GM23338 (cell line): ENCODE measurements around the gene SMIM41.

Experiments used
- CREB1 ChIP-seq: fragments of 250-450 bp; sonication (Bioruptor Pico); IDR thresholded peaks from 2 replicates; pipeline ENCODE4 v1.5.0; 2020; ENCODE audit warnings: low read depth, mild to moderate bottlenecking, moderate library complexity
- EZH2 ChIP-seq: fragments of 200-600 bp; sonication (generic); IDR thresholded peaks from one replicate; pipeline ENCODE4 v1.8.0; 2017; ENCODE audit warnings: antibody characterized with exemption, mild to moderate bottlenecking, low read depth; ENCODE audit not compliant: unreplicated experiment
- REST ChIP-seq: IDR thresholded peaks from one replicate; pipeline ENCODE4 v1.6.1; 2018; ENCODE audit warnings: antibody characterized with exemption; ENCODE audit not compliant: unreplicated experiment
- TF ChIP-seq, protein P1 (sequence below), 2 experiments: fragments of 200-600 bp in 1 of 2; sonication (generic) in 1 of 2; conservative IDR thresholded peaks; 2 replicates each; pipeline versions ENCODE4 v1.5.1 to v1.6.1; 2016 to 2017; ENCODE audit warnings: antibody characterized with exemption in 2 of 2, low read depth in 2 of 2, mild to moderate bottlenecking in 2 of 2, moderate library complexity in 1 of 2

DNA sequence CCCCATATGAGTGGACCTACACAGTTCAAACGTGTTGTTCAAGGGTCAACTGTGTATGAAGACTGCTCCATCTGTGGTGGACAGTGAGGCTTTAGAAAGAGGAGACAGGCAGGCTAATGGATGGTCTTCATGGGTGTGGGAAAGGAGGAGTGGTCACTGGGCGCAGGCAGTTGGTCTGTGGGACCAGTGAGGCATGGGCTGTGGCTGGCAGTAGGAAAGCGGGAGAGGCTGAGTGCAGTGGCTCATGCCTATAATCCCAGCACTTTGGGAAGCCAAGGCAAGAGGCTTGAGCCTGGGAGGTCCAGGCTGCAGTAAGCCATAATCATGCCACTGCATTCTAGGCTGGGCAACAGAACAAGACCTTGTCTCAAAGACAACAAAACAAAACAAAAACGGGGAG lies 30.2 kb upstream of the SMIM41 start:
- TF ChIP-seq, protein P1, sequence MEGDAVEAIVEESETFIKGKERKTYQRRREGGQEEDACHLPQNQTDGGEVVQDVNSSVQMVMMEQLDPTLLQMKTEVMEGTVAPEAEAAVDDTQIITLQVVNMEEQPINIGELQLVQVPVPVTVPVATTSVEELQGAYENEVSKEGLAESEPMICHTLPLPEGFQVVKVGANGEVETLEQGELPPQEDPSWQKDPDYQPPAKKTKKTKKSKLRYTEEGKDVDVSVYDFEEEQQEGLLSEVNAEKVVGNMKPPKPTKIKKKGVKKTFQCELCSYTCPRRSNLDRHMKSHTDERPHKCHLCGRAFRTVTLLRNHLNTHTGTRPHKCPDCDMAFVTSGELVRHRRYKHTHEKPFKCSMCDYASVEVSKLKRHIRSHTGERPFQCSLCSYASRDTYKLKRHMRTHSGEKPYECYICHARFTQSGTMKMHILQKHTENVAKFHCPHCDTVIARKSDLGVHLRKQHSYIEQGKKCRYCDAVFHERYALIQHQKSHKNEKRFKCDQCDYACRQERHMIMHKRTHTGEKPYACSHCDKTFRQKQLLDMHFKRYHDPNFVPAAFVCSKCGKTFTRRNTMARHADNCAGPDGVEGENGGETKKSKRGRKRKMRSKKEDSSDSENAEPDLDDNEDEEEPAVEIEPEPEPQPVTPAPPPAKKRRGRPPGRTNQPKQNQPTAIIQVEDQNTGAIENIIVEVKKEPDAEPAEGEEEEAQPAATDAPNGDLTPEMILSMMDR (conservative IDR thresholded peaks at IDR 0.05; ENCODE audit: low read depth in 2 of 2), result no peak
- TF ChIP-seq REST (no peak), EZH2 (no peak), CREB1 (CRISPR knock-in tag) (no peak)
